ELF-1 (cell line): Measurements from ENCODE around the gene EMC8.

Experiments used
- DNase-seq: peaks from one replicate; pipeline ENCODE4 v3.0.0-alpha.2; 2016; ENCODE audit warnings: low read depth, low spot score

The EMC8 gene

GRCh38 chr16:85784813-85785212 lies 14.5 kb downstream of the EMC8 start:
- no peak for DNase-seq

GRCh38 chr16:85783441-85783840 lies 15.9 kb downstream of the EMC8 start:
- DNase-seq = no peak

- DNase-seq = no peak
These were observed 16.9 kb downstream of the EMC8 start for GRCh38 chr16:85782451-85782850.

GRCh38 chr16:85781695-85782370 lies 17.5 kb downstream of the EMC8 start:
- DNase-seq = no peak

GRCh38 chr16:85781156-85781555 lies 18.2 kb downstream of the EMC8 start:
- DNase-seq = no peak

GRCh38 chr16:85780281-85780680 lies 19.1 kb downstream of the EMC8 start:
- no peak for DNase-seq

- DNase-seq = no peak
These were observed 20.5 kb downstream of the EMC8 start for GRCh38 chr16:85778873-85779272.

GRCh38 chr16:85777583-85778310 lies 21.6 kb downstream of the EMC8 start:
- no peak for DNase-seq

- no peak for DNase-seq
These were observed 24.5 kb downstream of the EMC8 start for GRCh38 chr16:85774811-85775210.

- DNase-seq = no peak
These were observed 25.2 kb downstream of the EMC8 start for GRCh38 chr16:85774136-85774535.

GRCh38 chr16:85773044-85773443 lies 26.3 kb downstream of the EMC8 start:
- DNase-seq = no peak

- DNase-seq = no peak
These were observed 28.6 kb downstream of the EMC8 start for GRCh38 chr16:85770741-85771140.

- DNase-seq = peak; percentile 79
These were observed 31.1 kb downstream of the EMC8 start for GRCh38 chr16:85768199-85768598.

GRCh38 chr16:85767531-85767930 lies 31.8 kb downstream of the EMC8 start:
- peak; percentile 66 for DNase-seq

- DNase-seq = no peak
These were observed 33.6 kb downstream of the EMC8 start for GRCh38 chr16:85765767-85766166.

- no peak for DNase-seq
These were observed 34.1 kb downstream of the EMC8 start for GRCh38 chr16:85765211-85765610.

- DNase-seq = no peak
These were observed 35.7 kb downstream of the EMC8 start for GRCh38 chr16:85763616-85764015.

GRCh38 chr16:85762970-85763369 lies 36.4 kb downstream of the EMC8 start:
- DNase-seq = no peak

GRCh38 chr16:85761861-85762260 lies 37.5 kb downstream of the EMC8 start:
- no peak for DNase-seq

- DNase-seq = peak; percentile 58
These were observed 39.5 kb downstream of the EMC8 start for GRCh38 chr16:85759631-85760419.

- no peak for DNase-seq
These were observed 40.2 kb downstream of the EMC8 start for GRCh38 chr16:85759136-85759535.

GRCh38 chr16:85757341-85757822 lies 42.0 kb downstream of the EMC8 start:
- no peak for DNase-seq
